ENCODE data around the gene PPP2R5A. TPM values are rescaled to one million over a fixed set of nuclear protein-coding genes. Genes with fewer than 3 reads are reported as not detected.

Gene PPP2R5A
- total and polyA plus RNA-seq, 2 of the 13 experiments (the other 11 are each of a cell fraction or from before 2014, with no cell fraction given), result 22.0 to 31.4 TPM

- TF ChIP-seq ZNF138 (CRISPR knock-in tag; IDR thresholded peaks at IDR 0.05; ENCODE audit: low read depth) (no peak), SRSF4 (IDR thresholded peaks at IDR 0.05; ENCODE audit: low read depth, low read length, poor library complexity, severe bottlenecking) (no peak), MEIS2 (CRISPR knock-in tag; IDR thresholded peaks at IDR 0.05) (no peak), SRSF1 (optimal IDR thresholded peaks at IDR 0.05; ENCODE audit: low read depth, low read length) (no peak), SP5 (CRISPR knock-in tag; IDR thresholded peaks at IDR 0.05; ENCODE audit: borderline replicate concordance, low read depth) (no peak), KDM3A (CRISPR knock-in tag; IDR thresholded peaks at IDR 0.05; ENCODE audit: low read depth) (no peak), ZSCAN12 (CRISPR knock-in tag; IDR thresholded peaks at IDR 0.05) (no peak), NONO (IDR thresholded peaks at IDR 0.05) (no peak), NONO (CRISPR knock-in tag; conservative IDR thresholded peaks at IDR 0.05) (no peak), KDM1A (CRISPR knock-in tag; IDR thresholded peaks at IDR 0.05) (no peak), SATB2 (CRISPR knock-in tag; IDR thresholded peaks at IDR 0.05) (no peak), MYNN (CRISPR knock-in tag; IDR thresholded peaks at IDR 0.05; ENCODE audit: low read depth) (no peak), ZNF232 (CRISPR knock-in tag; IDR thresholded peaks at IDR 0.05; ENCODE audit: borderline replicate concordance) (no peak), ARHGAP35 (CRISPR knock-in tag; IDR thresholded peaks at IDR 0.05; ENCODE audit: borderline replicate concordance) (no peak), ZMYM3 (CRISPR knock-in tag; IDR thresholded peaks at IDR 0.05) (no peak), ZNF430 (CRISPR knock-in tag; IDR thresholded peaks at IDR 0.05) (no peak), ZBTB10 (CRISPR knock-in tag; IDR thresholded peaks at IDR 0.05; ENCODE audit: borderline replicate concordance) (no peak), ZNF274 (CRISPR knock-in tag; IDR thresholded peaks at IDR 0.05) (no peak), ZSCAN31 (CRISPR knock-in tag; IDR thresholded peaks at IDR 0.05; ENCODE audit: low read depth) (no peak), ZNF275 (CRISPR knock-in tag; IDR thresholded peaks at IDR 0.05; ENCODE audit: borderline replicate concordance) (no peak), POGZ (CRISPR knock-in tag; IDR thresholded peaks at IDR 0.05) (0 out of 2 replicates have a peak, but pooled peaks have one; percentile 2), GFI1 (CRISPR knock-in tag; IDR thresholded peaks at IDR 0.05; ENCODE audit: borderline replicate concordance) (0 out of 2 replicates have a peak, but pooled peaks have one; percentile 20), HCFC1 (IDR thresholded peaks at IDR 0.05; ENCODE audit: low read depth, low read length) (no peak), ARID4A (CRISPR knock-in tag; IDR thresholded peaks at IDR 0.05; ENCODE audit: borderline replicate concordance) (no peak)
Observed at GRCh38 chr1:212261361-212261929, 23.8 kb upstream of the PPP2R5A start (continued).

Data from HepG2 (cell line).